ENCODE measurements around the gene DDHD1.
"Not testable (repeated sequence)": the region's sequence is repeated elsewhere in the genome, so short reads cannot be mapped to it uniquely, and the experiment has no call there.

DDHD1 gene

DNA sequence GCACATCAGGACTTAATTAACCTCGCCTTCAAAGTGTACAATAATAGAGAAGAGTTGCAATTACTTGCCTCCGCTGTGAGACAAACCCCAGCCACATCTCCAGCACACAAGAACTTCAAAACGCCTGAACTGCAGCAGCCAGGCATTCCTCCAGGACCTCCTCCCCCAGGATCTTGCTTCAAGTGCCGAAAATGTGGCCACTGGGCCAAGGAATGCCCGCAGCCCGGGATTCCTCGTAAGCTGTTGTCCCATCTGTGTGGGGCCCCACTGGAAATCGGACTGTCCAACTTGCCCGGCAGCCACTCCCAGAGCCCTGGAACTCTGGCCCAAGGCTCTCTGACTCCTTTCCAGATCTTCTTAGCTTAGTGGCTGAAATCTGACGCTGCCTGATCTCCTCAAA lies 22.6 kb downstream of the DDHD1 start:
- not testable (repeated sequence) for H3K36me3 ChIP-seq (ENCODE audit: control insufficient read depth, insufficient read depth, low read length); H3K27me3 ChIP-seq (ENCODE audit: control insufficient read depth, insufficient read depth, low read length); H3K27ac ChIP-seq (ENCODE audit: low read length); H3K4me1 ChIP-seq (ENCODE audit: control insufficient read depth, insufficient read depth, low read length); DNase-seq (ENCODE audit: low read depth, low spot score); H3K9me3 ChIP-seq (ENCODE audit: control insufficient read depth, insufficient read depth, low read length); H3K4me3 ChIP-seq (ENCODE audit: low read length)
- no CpG with 5 or more reads among the region's 10 CpGs for WGBS (ENCODE audit: insufficient coverage, insufficient read length)

DNA sequence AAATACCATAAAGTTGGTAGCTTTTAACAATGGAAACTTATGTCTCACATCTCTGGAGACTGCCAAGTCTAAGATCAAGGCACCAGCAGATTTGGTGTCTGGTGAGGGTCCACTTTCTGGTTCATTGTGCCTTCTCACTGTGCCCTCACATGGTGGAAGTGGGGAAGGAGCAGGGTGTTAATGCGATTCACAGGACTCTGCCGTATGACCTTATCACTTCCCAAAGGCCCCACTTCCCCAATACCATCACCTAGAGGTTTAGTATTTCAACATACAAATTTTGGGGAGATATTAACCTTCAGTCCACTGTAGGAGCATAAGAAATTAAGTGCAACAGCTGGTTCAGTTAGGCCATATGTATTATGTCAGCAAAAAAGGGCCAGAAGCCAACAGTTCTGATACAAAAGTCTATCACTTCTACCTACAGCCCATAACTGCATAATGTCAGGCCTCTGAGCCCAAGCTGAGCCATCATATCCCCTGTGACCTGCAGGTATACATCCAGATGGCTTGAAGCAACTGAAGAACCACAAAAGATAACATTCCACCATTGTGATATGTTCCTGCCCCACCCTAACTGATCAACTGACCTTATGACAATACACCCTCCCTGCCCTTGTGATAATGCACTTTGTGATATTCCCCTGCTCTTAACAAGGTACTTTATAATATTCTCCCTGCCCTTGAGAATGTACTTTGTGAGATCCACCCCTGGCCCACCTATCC lies 24.7 kb downstream of the DDHD1 start:
- WGBS (ENCODE audit: insufficient coverage, insufficient read length), result no CpG with 5 or more reads among the region's 2 CpGs
- H3K27me3 ChIP-seq (ENCODE audit: control insufficient read depth, insufficient read depth, low read length), result no peaks in the 10 kb centered on the region
- H3K4me1 ChIP-seq (ENCODE audit: control insufficient read depth, insufficient read depth, low read length), result no peaks in the 10 kb centered on the region

DNA sequence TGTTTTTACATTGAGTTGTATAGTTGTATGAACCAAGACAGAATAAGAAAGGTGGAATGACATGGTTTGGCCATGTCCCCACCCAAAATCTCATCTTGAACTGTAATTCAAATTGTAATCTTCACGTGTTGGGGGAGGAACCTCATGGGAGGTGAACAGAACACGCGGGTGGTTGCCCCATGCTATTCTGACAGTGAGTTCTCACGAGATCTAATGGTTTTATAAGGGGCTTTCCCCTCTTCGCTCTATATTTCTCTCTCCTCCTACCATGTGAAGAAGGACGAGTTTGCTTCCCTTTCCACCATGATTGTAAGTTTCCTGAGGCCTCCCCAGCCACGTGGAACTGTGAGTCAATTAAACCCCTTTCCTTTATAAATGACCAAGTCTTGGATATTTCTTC lies 25.3 kb downstream of the DDHD1 start:
- no peak for DNase-seq (ENCODE audit: low read depth, low spot score)
- WGBS (ENCODE audit: insufficient coverage, insufficient read length), result no CpG with 5 or more reads among the region's 7 CpGs
- H3K36me3 ChIP-seq (ENCODE audit: control insufficient read depth, insufficient read depth, low read length), result no peaks in the 10 kb centered on the region
- H3K4me1 ChIP-seq (ENCODE audit: control insufficient read depth, insufficient read depth, low read length), result no peaks in the 10 kb centered on the region
- H3K27me3 ChIP-seq (ENCODE audit: control insufficient read depth, insufficient read depth, low read length), result no peaks in the 10 kb centered on the region
- H3K4me3 ChIP-seq (ENCODE audit: low read length), result no peak overlapping the region
- no peak overlapping the region for H3K27ac ChIP-seq (ENCODE audit: low read length)
- H3K9me3 ChIP-seq (ENCODE audit: control insufficient read depth, insufficient read depth, low read length), result no peaks in the 10 kb centered on the region

More for the DNA sequence above, 24.7 kb downstream of the DDHD1 start:
- Histone ChIP-seq H3K36me3 (ENCODE audit: control insufficient read depth, insufficient read depth, low read length) (no peaks in the 10 kb centered on the region), H3K9me3 (ENCODE audit: control insufficient read depth, insufficient read depth, low read length) (no peaks in the 10 kb centered on the region), H3K27ac (ENCODE audit: low read length) (no peak overlapping the region), H3K4me3 (ENCODE audit: low read length) (no peak overlapping the region)
- no peak for DNase-seq (ENCODE audit: low read depth, low spot score)

DNA sequence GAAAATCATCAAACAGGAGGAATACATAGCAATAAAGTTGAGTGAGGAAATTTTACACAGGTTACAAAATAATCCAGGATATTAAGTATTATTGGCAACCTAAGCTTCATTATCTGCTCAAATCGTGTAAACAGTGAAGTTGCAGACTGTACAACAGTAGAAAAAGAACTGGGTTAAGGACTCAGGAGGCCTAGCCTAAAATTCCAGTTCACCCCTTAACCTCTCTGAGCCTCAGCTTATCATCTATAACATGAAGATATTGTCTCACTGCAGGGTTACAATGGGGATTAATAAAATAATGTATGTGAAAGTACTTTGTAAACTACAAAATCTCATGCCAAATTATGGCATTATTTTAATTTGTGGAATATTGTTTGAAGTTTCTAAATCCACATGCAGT lies 26.0 kb downstream of the DDHD1 start:
- WGBS (ENCODE audit: insufficient coverage, insufficient read length), result no CpG with 5 or more reads among the region's 1 CpG
- H3K36me3 ChIP-seq (ENCODE audit: control insufficient read depth, insufficient read depth, low read length), result no peaks in the 10 kb centered on the region
- no peak overlapping the region for H3K27ac ChIP-seq (ENCODE audit: low read length)
- H3K4me3 ChIP-seq (ENCODE audit: low read length), result no peak overlapping the region
- H3K4me1 ChIP-seq (ENCODE audit: control insufficient read depth, insufficient read depth, low read length), result no peaks in the 10 kb centered on the region
- DNase-seq (ENCODE audit: low read depth, low spot score), result no peak
- H3K9me3 ChIP-seq (ENCODE audit: control insufficient read depth, insufficient read depth, low read length), result no peaks in the 10 kb centered on the region
- no peaks in the 10 kb centered on the region for H3K27me3 ChIP-seq (ENCODE audit: control insufficient read depth, insufficient read depth, low read length)

DNA sequence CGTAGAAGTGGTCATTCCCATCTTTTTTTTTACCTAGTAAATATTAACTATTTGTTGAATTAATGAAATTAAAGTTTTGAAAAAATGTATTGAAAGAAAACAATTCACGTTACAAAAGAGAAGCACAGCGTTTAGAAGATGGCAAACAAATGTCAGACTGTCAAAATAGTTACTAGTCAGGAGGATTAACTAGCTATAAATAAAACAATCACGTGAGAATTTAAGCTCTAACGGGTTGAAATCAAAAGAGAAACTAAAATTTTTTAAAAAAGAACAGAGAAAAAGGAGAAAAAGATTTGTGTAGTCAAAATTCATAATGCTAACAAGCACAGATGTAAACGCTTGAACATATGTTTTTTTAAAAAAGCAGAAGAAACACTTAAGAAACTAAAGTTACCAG lies 26.4 kb downstream of the DDHD1 start:
- Histone ChIP-seq H3K27ac (ENCODE audit: low read length) (no peak overlapping the region), H3K4me3 (ENCODE audit: low read length) (no peak overlapping the region)
- WGBS (ENCODE audit: insufficient coverage, insufficient read length), result 100% methylated on average over 2 of the region's 6 CpGs

DNA sequence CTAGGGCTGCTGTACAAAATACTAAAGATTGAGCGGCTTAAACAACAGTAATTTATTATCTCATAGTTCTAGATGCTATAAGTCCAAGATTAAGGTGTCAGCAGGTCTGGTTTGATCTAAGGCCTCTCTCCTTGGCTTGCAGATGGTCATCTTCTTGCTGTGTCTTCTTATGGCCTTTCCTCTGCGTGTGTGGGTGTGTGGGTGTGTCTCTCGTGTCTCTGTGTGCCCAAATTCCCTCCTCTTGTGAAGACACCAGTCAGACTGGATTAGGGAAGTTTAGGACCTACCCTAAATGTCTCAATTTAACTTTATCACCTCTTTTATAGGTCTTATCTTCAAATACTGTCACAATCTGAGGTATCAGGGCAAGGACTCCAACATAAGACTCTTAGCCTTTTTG lies 28.3 kb downstream of the DDHD1 start:
- H3K36me3 ChIP-seq (ENCODE audit: control insufficient read depth, insufficient read depth, low read length), result no peaks in the 10 kb centered on the region
- no peak for DNase-seq (ENCODE audit: low read depth, low spot score)
- no peaks in the 10 kb centered on the region for H3K4me1 ChIP-seq (ENCODE audit: control insufficient read depth, insufficient read depth, low read length)
- H3K27ac ChIP-seq (ENCODE audit: low read length), result no peak overlapping the region
- no peaks in the 10 kb centered on the region for H3K27me3 ChIP-seq (ENCODE audit: control insufficient read depth, insufficient read depth, low read length)
- H3K9me3 ChIP-seq (ENCODE audit: control insufficient read depth, insufficient read depth, low read length), result no peaks in the 10 kb centered on the region
- WGBS (ENCODE audit: insufficient coverage, insufficient read length), result no CpG with 5 or more reads among the region's 3 CpGs
- no peak overlapping the region for H3K4me3 ChIP-seq (ENCODE audit: low read length)

More for the DNA sequence above, 26.4 kb downstream of the DDHD1 start:
- H3K36me3 ChIP-seq (ENCODE audit: control insufficient read depth, insufficient read depth, low read length), result no peaks in the 10 kb centered on the region
- no peak for DNase-seq (ENCODE audit: low read depth, low spot score)
- H3K9me3 ChIP-seq (ENCODE audit: control insufficient read depth, insufficient read depth, low read length), result no peaks in the 10 kb centered on the region
- H3K4me1 ChIP-seq (ENCODE audit: control insufficient read depth, insufficient read depth, low read length), result no peaks in the 10 kb centered on the region
- H3K27me3 ChIP-seq (ENCODE audit: control insufficient read depth, insufficient read depth, low read length), result no peaks in the 10 kb centered on the region

DNA sequence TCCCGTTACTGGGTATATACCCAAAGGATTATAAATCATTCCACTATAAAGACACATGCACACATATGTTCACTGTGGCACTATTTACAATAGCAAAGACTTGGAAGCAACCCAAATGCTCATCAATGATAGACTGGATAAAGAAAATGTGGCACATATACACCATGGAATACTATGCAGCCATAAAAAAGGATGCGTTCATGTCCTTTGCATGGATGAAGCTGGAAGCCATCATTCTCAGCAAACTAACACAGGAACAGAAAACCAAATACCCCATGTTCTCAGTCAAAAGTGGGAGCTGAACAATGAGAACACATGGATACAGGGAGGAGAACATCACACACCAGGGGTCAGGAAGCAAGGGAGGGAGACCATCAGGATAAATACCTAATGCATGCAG lies 31.7 kb downstream of the DDHD1 start:
- H3K4me3 ChIP-seq (ENCODE audit: low read length); H3K9me3 ChIP-seq (ENCODE audit: control insufficient read depth, insufficient read depth, low read length); H3K4me1 ChIP-seq (ENCODE audit: control insufficient read depth, insufficient read depth, low read length); H3K27ac ChIP-seq (ENCODE audit: low read length); H3K36me3 ChIP-seq (ENCODE audit: control insufficient read depth, insufficient read depth, low read length); H3K27me3 ChIP-seq (ENCODE audit: control insufficient read depth, insufficient read depth, low read length); DNase-seq (ENCODE audit: low read depth, low spot score): not testable (repeated sequence)
- no CpG with 5 or more reads among the region's 2 CpGs for WGBS (ENCODE audit: insufficient coverage, insufficient read length)

DNA sequence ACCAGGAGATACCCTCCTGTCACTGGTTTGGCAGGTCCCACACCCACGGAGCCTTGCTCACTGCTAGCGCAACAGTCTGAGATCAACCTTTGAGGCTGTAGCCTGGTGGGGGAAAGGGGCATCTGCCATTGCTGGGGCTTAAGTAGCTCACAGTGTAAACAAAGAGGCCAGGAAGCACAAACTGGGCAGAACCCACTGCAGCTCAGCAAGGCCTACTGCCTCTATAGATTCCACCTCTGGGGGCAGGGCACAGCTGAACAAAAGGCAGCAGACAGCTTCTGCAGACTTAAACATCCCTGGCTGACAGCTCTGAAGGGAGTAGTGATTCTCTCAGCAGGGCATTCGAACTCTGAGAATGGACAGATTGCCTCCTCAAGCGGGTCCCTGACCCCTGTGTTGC lies 35.6 kb downstream of the DDHD1 start:
- no CpG with 5 or more reads among the region's 4 CpGs for WGBS (ENCODE audit: insufficient coverage, insufficient read length)
- H3K27me3 ChIP-seq (ENCODE audit: control insufficient read depth, insufficient read depth, low read length); H3K4me3 ChIP-seq (ENCODE audit: low read length); H3K36me3 ChIP-seq (ENCODE audit: control insufficient read depth, insufficient read depth, low read length); H3K27ac ChIP-seq (ENCODE audit: low read length); H3K9me3 ChIP-seq (ENCODE audit: control insufficient read depth, insufficient read depth, low read length); H3K4me1 ChIP-seq (ENCODE audit: control insufficient read depth, insufficient read depth, low read length); DNase-seq (ENCODE audit: low read depth, low spot score): not testable (repeated sequence)

DNA sequence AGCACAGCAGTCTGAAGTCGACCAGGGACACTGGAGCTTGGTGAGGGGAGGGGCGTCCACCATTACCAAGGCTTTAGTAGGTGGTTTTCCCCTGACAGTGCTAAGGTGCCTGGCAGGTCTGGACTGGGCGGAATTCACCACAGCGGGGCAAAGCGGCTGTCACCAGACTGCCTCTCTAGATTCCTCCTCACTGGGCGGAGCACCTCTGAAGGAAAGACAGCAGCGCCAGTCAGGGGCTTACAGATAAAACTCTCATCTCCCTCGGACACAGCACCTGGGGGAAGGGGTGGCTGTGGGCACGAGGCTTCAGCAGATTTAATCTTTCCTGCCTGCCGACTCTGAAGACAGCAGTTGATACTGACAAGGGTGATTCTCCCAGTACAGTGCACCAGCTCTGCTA lies 39.1 kb downstream of the DDHD1 start:
- Histone ChIP-seq H3K27me3 (ENCODE audit: control insufficient read depth, insufficient read depth, low read length) (no peaks in the 10 kb centered on the region), H3K4me3 (ENCODE audit: low read length) (no peak overlapping the region)
- no peak for DNase-seq (ENCODE audit: low read depth, low spot score)

DNA sequence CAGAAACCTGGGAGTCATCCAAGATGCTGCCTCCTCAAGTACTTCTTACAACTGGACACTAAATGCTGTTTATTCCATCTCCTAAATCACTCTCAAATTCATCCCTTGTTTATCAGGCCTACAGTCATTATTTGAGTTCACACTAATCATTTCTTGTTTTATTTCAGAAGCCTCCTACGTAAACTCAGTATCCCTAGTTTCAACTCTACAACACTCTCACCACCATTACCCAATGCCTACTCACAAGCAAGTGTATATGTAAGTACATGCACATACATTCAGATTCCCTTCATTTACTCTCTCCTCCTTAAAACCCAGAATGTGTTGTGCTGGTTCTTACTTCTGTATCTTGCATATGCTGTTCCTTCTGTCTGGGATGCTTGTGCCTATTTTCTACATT lies 43.0 kb downstream of the DDHD1 start:
- H3K36me3 ChIP-seq (ENCODE audit: control insufficient read depth, insufficient read depth, low read length), result no peaks in the 10 kb centered on the region
- DNase-seq (ENCODE audit: low read depth, low spot score), result no peak
- no peak overlapping the region for H3K27ac ChIP-seq (ENCODE audit: low read length)
- no peaks in the 10 kb centered on the region for H3K4me1 ChIP-seq (ENCODE audit: control insufficient read depth, insufficient read depth, low read length)
- no peak overlapping the region for H3K4me3 ChIP-seq (ENCODE audit: low read length)
- 100% methylated on average over 1 of the region's 1 CpG for WGBS (ENCODE audit: insufficient coverage, insufficient read length)
- H3K27me3 ChIP-seq (ENCODE audit: control insufficient read depth, insufficient read depth, low read length), result no peaks in the 10 kb centered on the region
- H3K9me3 ChIP-seq (ENCODE audit: control insufficient read depth, insufficient read depth, low read length), result no peaks in the 10 kb centered on the region

More for the DNA sequence above, 39.1 kb downstream of the DDHD1 start:
- H3K27ac ChIP-seq (ENCODE audit: low read length), result no peak overlapping the region
- H3K36me3 ChIP-seq (ENCODE audit: control insufficient read depth, insufficient read depth, low read length), result no peaks in the 10 kb centered on the region
- H3K4me1 ChIP-seq (ENCODE audit: control insufficient read depth, insufficient read depth, low read length), result peaks cover 3% of the 10 kb centered on the region
- H3K9me3 ChIP-seq (ENCODE audit: control insufficient read depth, insufficient read depth, low read length), result no peaks in the 10 kb centered on the region
- no CpG with 5 or more reads among the region's 10 CpGs for WGBS (ENCODE audit: insufficient coverage, insufficient read length)

All from iPS DF 6.9 (cell line).